ENCODE results near the gene CCDC192.

DNA sequence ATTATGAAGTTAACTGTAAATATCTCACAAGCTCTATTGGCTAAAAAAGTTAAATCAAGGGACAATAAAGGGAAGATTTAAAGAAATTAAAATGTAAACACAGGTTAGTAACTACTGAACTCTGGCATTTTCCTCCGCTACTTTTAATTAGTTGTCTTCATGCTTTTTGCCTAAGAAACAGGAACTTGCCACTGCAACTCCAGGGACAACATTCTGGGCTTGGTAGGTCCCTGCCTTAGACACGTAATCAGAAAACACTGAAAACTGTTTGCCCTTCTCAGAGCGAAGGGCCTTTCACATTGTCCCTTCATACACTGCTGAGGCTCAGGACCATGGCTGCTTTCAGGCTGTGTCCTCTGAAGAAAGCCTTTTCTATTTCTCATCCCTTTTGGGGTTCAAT is 118.7 kb downstream of the CCDC192 start:
- TF ChIP-seq CTCF (IDR thresholded peaks at IDR 0.05) (no peak), POLR2A (IDR thresholded peaks at IDR 0.05) (no peak)
